OCI-LY1 (cell line): ENCODE data around the gene NACC2.

Source experiments
- H2AFZ ChIP-seq: fragments of 200-600 bp; sonication (generic), shearing (Covaris generic); 2 replicates; pipeline ENCODE4 v1.6.0; 2014; ENCODE audit warnings: antibody characterized with exemption, mild to moderate bottlenecking, low read length
- H3F3A ChIP-seq: fragments of 200-600 bp; sonication (generic), shearing (Covaris generic); 2 replicates; pipeline ENCODE4 v1.6.0; 2014; ENCODE audit warnings: mild to moderate bottlenecking, antibody characterized with exemption, low read length, moderate library complexity; ENCODE audit not compliant: insufficient read depth
- H3K27ac ChIP-seq: fragments of 200-600 bp; sonication (generic); 2 replicates; pipeline ENCODE4 v1.5.1; 2014; ENCODE audit warnings: low read length, mixed run types, mild to moderate bottlenecking, low read depth; ENCODE audit not compliant: poor library complexity, severe bottlenecking
- H3K27me3 ChIP-seq: fragments of 200-600 bp; sonication (generic); 2 replicates; pipeline ENCODE4 v1.6.0; 2014; ENCODE audit warnings: antibody characterized with exemption, mild to moderate bottlenecking, low read length, moderate library complexity; ENCODE audit not compliant: insufficient read depth
- H3K36me3 ChIP-seq: fragments of 200-600 bp; sonication (generic); 2 replicates; pipeline ENCODE4 v1.6.1; 2014; ENCODE audit warnings: mild to moderate bottlenecking, antibody characterized with exemption, low read length, moderate library complexity, mixed read lengths; ENCODE audit not compliant: insufficient read depth
- H3K4me1 ChIP-seq: fragments of 200-600 bp; sonication (generic); 2 replicates; pipeline ENCODE4 v1.5.1; 2014; ENCODE audit warnings: mild to moderate bottlenecking, low read length, moderate library complexity; ENCODE audit not compliant: insufficient read depth, severe bottlenecking
- H3K4me2 ChIP-seq: fragments of 200-600 bp; sonication (generic), shearing (Covaris generic); 2 replicates; pipeline ENCODE4 v1.6.1; 2014; ENCODE audit warnings: low read length
- H3K4me3 ChIP-seq: fragments of 200-600 bp; sonication (generic); 2 replicates; pipeline ENCODE4 v1.5.1; 2014; ENCODE audit warnings: low read length, low read depth, mild to moderate bottlenecking, mixed read lengths; ENCODE audit not compliant: poor library complexity, severe bottlenecking
- H3K79me2 ChIP-seq: fragments of 200-600 bp; shearing (Covaris generic); 2 replicates; pipeline ENCODE4 v1.6.1; 2016; ENCODE audit warnings: mixed run types, low read length, mixed read lengths; ENCODE audit not compliant: insufficient read depth
- H3K9ac ChIP-seq: fragments of 200-600 bp; sonication (generic), shearing (Covaris generic); 2 replicates; pipeline ENCODE4 v1.6.1; 2014; ENCODE audit warnings: mild to moderate bottlenecking, low read length, mixed read lengths
- H3K9me2 ChIP-seq: fragments of 200-600 bp; sonication (generic), shearing (Covaris generic); 2 replicates; pipeline ENCODE4 v1.6.1; 2014; ENCODE audit warnings: low read depth, mild to moderate bottlenecking, low read length, mixed read lengths
- H3K9me3 ChIP-seq: fragments of 200-600 bp; shearing (Covaris generic); 2 replicates; pipeline ENCODE4 v1.6.1; 2014; ENCODE audit warnings: low read length, mixed read lengths
- H4K20me1 ChIP-seq: fragments of 200-600 bp; sonication (generic), shearing (Covaris generic); 2 replicates; pipeline ENCODE4 v1.6.0; 2016; ENCODE audit warnings: mild to moderate bottlenecking, low read length; ENCODE audit not compliant: insufficient read depth
- EZH2 ChIP-seq: fragments of 200-600 bp; sonication (generic), shearing (Covaris generic); IDR thresholded peaks from 2 replicates; pipeline ENCODE4 v1.8.0; 2017; ENCODE audit warnings: borderline replicate concordance, mixed run types, mild to moderate bottlenecking, antibody characterized with exemption, low read length, moderate library complexity, mixed read lengths
- TF ChIP-seq, protein P1 (sequence below): fragments of 200-600 bp; sonication (generic), shearing (Covaris generic); IDR thresholded peaks from 2 replicates; pipeline ENCODE4 v1.5.1; 2017; ENCODE audit warnings: mild to moderate bottlenecking, antibody characterized with exemption, low read length, moderate library complexity, mixed read lengths

Gene NACC2

DNA sequence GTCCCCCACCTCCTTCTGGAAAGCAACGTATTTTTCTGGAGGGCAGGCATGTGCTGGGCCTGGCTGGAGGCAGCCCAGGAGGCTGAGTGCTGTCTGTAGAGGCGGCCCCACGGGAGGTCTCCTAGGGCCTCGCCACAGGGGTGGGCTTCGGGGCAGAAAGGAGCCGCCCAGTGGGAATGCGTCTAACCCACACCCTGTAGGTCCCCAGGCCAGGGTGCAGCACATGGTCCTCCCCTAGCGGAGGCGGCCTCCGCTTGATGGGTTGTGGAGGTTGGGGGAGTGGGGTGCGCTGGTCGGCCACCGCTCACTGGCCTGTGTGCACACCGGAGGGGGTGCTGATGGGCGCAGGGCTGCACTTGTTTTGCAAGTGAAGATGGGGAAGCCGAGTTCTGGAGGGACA, 85.6 kb downstream of the NACC2 start:
- Histone ChIP-seq H4K20me1 (no peaks in the 10 kb centered on the region), H3K36me3 (no peaks in the 10 kb centered on the region), H2AFZ (no peak overlapping the region), H3K27ac (no peak overlapping the region), H3K27me3 (peaks cover 8% of the 10 kb centered on the region; the same call in 1 of the 2 replicates), H3K9me3 (no peaks in the 10 kb centered on the region), H3K4me3 (no peak overlapping the region), H3K9ac (no peak overlapping the region), H3K4me1 (peaks cover 23% of the 10 kb centered on the region), H3F3A (no peaks in the 10 kb centered on the region), H3K4me2 (no peak overlapping the region), H3K79me2 (no peaks in the 10 kb centered on the region), H3K9me2 (no peaks in the 10 kb centered on the region)
- TF ChIP-seq EZH2: no peak
- TF ChIP-seq, protein P1, sequence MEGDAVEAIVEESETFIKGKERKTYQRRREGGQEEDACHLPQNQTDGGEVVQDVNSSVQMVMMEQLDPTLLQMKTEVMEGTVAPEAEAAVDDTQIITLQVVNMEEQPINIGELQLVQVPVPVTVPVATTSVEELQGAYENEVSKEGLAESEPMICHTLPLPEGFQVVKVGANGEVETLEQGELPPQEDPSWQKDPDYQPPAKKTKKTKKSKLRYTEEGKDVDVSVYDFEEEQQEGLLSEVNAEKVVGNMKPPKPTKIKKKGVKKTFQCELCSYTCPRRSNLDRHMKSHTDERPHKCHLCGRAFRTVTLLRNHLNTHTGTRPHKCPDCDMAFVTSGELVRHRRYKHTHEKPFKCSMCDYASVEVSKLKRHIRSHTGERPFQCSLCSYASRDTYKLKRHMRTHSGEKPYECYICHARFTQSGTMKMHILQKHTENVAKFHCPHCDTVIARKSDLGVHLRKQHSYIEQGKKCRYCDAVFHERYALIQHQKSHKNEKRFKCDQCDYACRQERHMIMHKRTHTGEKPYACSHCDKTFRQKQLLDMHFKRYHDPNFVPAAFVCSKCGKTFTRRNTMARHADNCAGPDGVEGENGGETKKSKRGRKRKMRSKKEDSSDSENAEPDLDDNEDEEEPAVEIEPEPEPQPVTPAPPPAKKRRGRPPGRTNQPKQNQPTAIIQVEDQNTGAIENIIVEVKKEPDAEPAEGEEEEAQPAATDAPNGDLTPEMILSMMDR: no peak

DNA sequence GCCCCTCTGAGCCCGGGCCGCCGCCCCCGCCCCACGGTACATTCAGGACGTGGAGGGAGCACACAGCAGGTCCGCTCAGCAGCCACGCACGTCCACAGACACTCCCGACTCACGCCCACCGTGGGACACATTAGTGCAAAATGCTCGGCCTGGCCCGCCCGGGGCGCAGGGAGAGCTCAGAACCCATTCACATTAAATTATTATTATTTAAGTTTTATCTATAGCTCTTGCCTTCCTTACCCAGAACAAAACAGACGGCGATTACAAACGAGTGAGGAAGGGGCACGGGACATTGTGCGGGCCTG, 86.4 kb downstream of the NACC2 start:
- H3K4me1 ChIP-seq: peaks cover 22% of the 10 kb centered on the region
- H3K9me2 ChIP-seq: no peaks in the 10 kb centered on the region
- H2AFZ ChIP-seq: no peak overlapping the region
- H3K4me3 ChIP-seq: no peak overlapping the region
- peaks cover 3% of the 10 kb centered on the region; the same call in 1 of the 2 replicates for H3K27me3 ChIP-seq
- TF ChIP-seq, protein P1: no peak
- no peak for TF ChIP-seq EZH2
- H3K36me3 ChIP-seq: no peaks in the 10 kb centered on the region
- no peaks in the 10 kb centered on the region for H3F3A ChIP-seq
- no peak overlapping the region for H3K4me2 ChIP-seq
- H3K27ac ChIP-seq: no peak overlapping the region
- no peaks in the 10 kb centered on the region for H3K79me2 ChIP-seq
- H3K9ac ChIP-seq: no peak overlapping the region
- no peaks in the 10 kb centered on the region for H3K9me3 ChIP-seq
- no peaks in the 10 kb centered on the region for H4K20me1 ChIP-seq

DNA sequence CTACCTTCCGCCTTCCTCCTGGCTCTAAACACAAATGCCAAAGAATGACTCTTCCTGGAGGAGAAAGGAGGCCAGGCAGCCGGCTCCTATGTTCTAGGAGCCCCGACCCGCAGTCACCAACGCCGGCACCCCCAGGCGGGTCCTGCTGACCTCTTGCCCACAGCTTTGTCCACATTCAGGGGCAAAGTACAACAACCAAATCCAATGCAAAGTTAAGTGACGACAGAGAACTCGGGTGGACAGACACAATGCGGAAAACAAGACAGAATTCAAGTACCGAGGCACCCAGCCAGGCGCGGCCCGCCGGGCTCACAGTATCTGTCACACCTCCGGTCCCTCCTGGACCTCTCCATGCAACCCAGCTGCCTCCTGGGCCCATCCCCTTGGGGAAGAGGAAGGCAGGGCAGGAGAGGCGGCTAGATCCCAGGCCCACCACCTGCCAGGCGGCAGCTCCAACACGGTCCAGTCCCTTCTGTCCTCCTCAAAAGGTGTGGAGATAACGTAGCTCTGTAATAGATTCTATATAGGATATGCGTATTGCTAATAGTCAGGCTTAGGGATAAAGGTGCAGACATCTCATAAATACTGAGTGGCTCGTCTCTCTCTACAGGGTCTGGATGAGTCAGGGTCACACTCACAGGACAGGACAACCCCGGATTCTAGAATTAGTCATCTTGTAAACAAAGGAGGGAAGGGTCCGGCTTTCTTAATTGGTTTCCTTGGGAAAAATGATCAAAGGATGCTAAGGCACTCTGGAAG, 87.0 kb downstream of the NACC2 start:
- Histone ChIP-seq H3K4me2 (no peak overlapping the region), H3K9ac (no peak overlapping the region), H3K4me1 (peaks cover 17% of the 10 kb centered on the region), H3K36me3 (no peaks in the 10 kb centered on the region), H3F3A (no peaks in the 10 kb centered on the region), H4K20me1 (no peaks in the 10 kb centered on the region), H3K9me2 (no peaks in the 10 kb centered on the region), H3K4me3 (no peak overlapping the region), H2AFZ (no peak overlapping the region), H3K9me3 (no peaks in the 10 kb centered on the region), H3K79me2 (no peaks in the 10 kb centered on the region), H3K27me3 (peaks cover 3% of the 10 kb centered on the region; the same call in 1 of the 2 replicates), H3K27ac (no peak overlapping the region)
- no peak for TF ChIP-seq EZH2
- TF ChIP-seq, protein P1: no peak
